HepG2 (cell line): ENCODE data around the gene VCL. TPM values are rescaled to one million over a fixed set of nuclear protein-coding genes. Genes with fewer than 3 reads are reported as not detected.

Source experiments
- MEIS2 ChIP-seq: sonication (generic); formaldehyde crosslinking; IDR thresholded peaks from 2 replicates; pipeline ENCODE4 v1.9.0; 2021; ENCODE audit warnings: mild to moderate bottlenecking, missing genetic modification reagents
- RAD21 ChIP-seq: fragments of 450-650 bp; formaldehyde crosslinking; IDR thresholded peaks from 2 replicates; pipeline ENCODE4 v1.5.0; 2020; ENCODE audit warnings: mild to moderate bottlenecking
- TBL1XR1 ChIP-seq: fragments of 150-350 bp; IDR thresholded peaks from 2 replicates; pipeline ENCODE4 v1.6.1; 2014; ENCODE audit warnings: borderline replicate concordance, low read length; ENCODE audit not compliant: partially characterized antibody
- ZEB1 ChIP-seq: IDR thresholded peaks from 2 replicates; pipeline ENCODE4 v1.6.1; 2012; ENCODE audit warnings: mild to moderate bottlenecking, low read depth, inconsistent platforms; ENCODE audit not compliant: insufficient replicate concordance
- ZMAT3 ChIP-seq: sonication (generic); formaldehyde crosslinking; conservative IDR thresholded peaks from 2 replicates; pipeline ENCODE4 v1.7.0; 2021; ENCODE audit warnings: missing genetic modification reagents
- ZNF121 ChIP-seq: sonication (generic); formaldehyde crosslinking; IDR thresholded peaks from 2 replicates; pipeline ENCODE4 v1.5.0; 2020; ENCODE audit warnings: mild to moderate bottlenecking, missing genetic modification reagents
- ZNF207 ChIP-seq: fragments of 450-650 bp; IDR thresholded peaks from 2 replicates; pipeline ENCODE4 v1.6.1; 2016; ENCODE audit warnings: antibody characterized with exemption, borderline replicate concordance
- ZNF232 ChIP-seq: sonication (generic); formaldehyde crosslinking; IDR thresholded peaks from 2 replicates; pipeline ENCODE4 v1.4.0; 2020; ENCODE audit warnings: missing genetic modification reagents, borderline replicate concordance
- ZNF292 ChIP-seq: sonication (generic); formaldehyde crosslinking; IDR thresholded peaks from 2 replicates; pipeline ENCODE4 v1.8.1; 2022; ENCODE audit warnings: mild to moderate bottlenecking, low read depth, missing genetic modification reagents, borderline replicate concordance
- ZNF333 ChIP-seq: sonication (generic); formaldehyde crosslinking; IDR thresholded peaks from 2 replicates; pipeline ENCODE4 v1.4.0; 2020; ENCODE audit warnings: mild to moderate bottlenecking, missing genetic modification reagents, borderline replicate concordance
- ZNF446 ChIP-seq: sonication (generic); formaldehyde crosslinking; IDR thresholded peaks from 2 replicates; pipeline ENCODE4 v1.5.0; 2020; ENCODE audit warnings: mild to moderate bottlenecking, missing genetic modification reagents
- ZNF644 ChIP-seq: IDR thresholded peaks from 2 replicates; pipeline ENCODE4 v1.6.1; 2016; ENCODE audit warnings: low read depth
- ZNF674 ChIP-seq: sonication (generic); formaldehyde crosslinking; IDR thresholded peaks from 2 replicates; pipeline ENCODE4 v1.5.0; 2020; ENCODE audit warnings: low read depth, mild to moderate bottlenecking, missing genetic modification reagents
- ZNF816 ChIP-seq: sonication (generic); formaldehyde crosslinking; IDR thresholded peaks from 2 replicates; pipeline ENCODE4 v1.8.0; 2022; ENCODE audit warnings: missing genetic modification reagents, mild to moderate bottlenecking, borderline replicate concordance
- polyA plus RNA-seq, 8 experiments: library from polyadenylated mRNA; depleted of rRNA in 3 of 8; stranded (reverse) in 7 of 8; unstranded in 1 of 8; fragments of >200 nt; fragmentation: Illumina TruSeq in 4 of 8; extraction: Trizol in 4 of 8; gene quantifications; 2 replicates each; pipeline versions ENCODE4 v1.2.1 to v1.2.3, GENCODE V29; 2011 to 2016; ENCODE audit warnings: low read depth in 4 of 8, missing spikeins in 1 of 8, mixed read lengths in 1 of 8; ENCODE audit not compliant: insufficient read depth in 1 of 8
- total RNA-seq, 5 experiments: library from RNA; depleted of rRNA; stranded (reverse); fragments of >200 nt; fragmentation: Illumina TruSeq; extraction: Trizol; gene quantifications; 2 replicates each; pipeline ENCODE4 v1.2.3, GENCODE V29; 2016; ENCODE audit warnings: low read depth in 1 of 5
- TF ChIP-seq, protein P1 (sequence below), 2 experiments: fragments of 450-650 bp in 1 of 2; sonication (generic) in 1 of 2; formaldehyde crosslinking in 1 of 2; IDR thresholded peaks; 2 replicates each; pipeline versions ENCODE4 v1.6.1 to v1.8.0; 2016 to 2022; ENCODE audit warnings: antibody characterized with exemption in 1 of 2, mild to moderate bottlenecking in 1 of 2, missing genetic modification reagents in 1 of 2
- TF ChIP-seq, protein P2 (sequence below): sonication (generic); formaldehyde crosslinking; conservative IDR thresholded peaks from 2 replicates; pipeline ENCODE4 v1.4.0; 2020; ENCODE audit warnings: missing genetic modification reagents
- TF ChIP-seq, protein P3 (sequence below): sonication (generic); formaldehyde crosslinking; IDR thresholded peaks from 2 replicates; pipeline ENCODE4 v1.5.0; 2020; ENCODE audit warnings: missing genetic modification reagents

VCL gene
- total and polyA plus RNA-seq, 2 of the 13 experiments (the other 11 are each of a cell fraction or from before 2014, with no cell fraction given) = 17.3 to 26.9 TPM

DNA sequence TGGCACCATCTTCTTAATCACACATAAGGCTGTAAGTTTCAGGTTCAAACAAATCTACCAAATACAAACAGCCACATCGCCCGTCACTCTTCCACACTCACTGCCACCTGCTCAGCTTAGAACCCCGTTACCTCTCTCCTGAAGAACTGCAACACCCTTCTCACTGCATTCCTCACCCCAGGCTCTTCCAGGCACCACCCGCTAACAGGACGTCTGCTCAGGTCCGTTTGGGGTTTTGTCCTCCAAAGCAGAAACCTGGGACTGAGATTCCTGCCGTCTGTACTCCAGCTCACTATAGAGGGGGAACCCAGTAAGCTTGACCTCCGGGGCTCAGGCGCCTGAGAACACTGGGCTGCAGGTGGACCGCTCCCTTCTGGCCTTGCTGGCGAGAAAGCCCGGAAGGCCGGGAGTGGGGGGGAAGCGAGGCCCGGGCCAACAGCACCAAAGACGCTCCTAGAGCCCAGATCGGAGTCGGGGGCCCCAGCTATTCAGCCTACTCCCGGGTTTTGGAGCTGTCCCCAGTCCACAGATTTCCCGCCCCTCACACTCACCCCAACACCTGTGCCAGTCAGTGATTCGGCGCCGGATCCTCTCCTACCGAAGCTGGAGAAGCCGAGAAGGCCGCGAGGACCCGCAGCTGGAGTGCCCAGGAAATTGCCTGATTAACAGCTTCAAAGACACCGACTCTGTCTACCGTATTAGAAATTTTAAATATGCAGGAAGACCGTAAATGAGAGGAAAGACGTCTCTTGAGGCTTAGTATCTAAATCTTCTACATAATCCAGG lies 152.5 kb downstream of the VCL start, which contains the start of gene AP3M1 (continued):
- TF ChIP-seq, protein P1, sequence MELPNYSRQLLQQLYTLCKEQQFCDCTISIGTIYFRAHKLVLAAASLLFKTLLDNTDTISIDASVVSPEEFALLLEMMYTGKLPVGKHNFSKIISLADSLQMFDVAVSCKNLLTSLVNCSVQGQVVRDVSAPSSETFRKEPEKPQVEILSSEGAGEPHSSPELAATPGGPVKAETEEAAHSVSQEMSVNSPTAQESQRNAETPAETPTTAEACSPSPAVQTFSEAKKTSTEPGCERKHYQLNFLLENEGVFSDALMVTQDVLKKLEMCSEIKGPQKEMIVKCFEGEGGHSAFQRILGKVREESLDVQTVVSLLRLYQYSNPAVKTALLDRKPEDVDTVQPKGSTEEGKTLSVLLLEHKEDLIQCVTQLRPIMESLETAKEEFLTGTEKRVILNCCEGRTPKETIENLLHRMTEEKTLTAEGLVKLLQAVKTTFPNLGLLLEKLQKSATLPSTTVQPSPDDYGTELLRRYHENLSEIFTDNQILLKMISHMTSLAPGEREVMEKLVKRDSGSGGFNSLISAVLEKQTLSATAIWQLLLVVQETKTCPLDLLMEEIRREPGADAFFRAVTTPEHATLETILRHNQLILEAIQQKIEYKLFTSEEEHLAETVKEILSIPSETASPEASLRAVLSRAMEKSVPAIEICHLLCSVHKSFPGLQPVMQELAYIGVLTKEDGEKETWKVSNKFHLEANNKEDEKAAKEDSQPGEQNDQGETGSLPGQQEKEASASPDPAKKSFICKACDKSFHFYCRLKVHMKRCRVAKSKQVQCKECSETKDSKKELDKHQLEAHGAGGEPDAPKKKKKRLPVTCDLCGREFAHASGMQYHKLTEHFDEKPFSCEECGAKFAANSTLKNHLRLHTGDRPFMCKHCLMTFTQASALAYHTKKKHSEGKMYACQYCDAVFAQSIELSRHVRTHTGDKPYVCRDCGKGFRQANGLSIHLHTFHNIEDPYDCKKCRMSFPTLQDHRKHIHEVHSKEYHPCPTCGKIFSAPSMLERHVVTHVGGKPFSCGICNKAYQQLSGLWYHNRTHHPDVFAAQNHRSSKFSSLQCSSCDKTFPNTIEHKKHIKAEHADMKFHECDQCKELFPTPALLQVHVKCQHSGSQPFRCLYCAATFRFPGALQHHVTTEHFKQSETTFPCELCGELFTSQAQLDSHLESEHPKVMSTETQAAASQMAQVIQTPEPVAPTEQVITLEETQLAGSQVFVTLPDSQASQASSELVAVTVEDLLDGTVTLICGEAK (IDR thresholded peaks at IDR 0.05) = no peak
- TF ChIP-seq, protein P1 (CRISPR knock-in tag; IDR thresholded peaks at IDR 0.05) = 0 out of 2 replicates have a peak, but pooled peaks have one; percentile 37
- TF ChIP-seq RAD21 (no peak), ZEB1 (peak; percentile 85), ZNF232 (CRISPR knock-in tag) (0 out of 2 replicates have a peak, but pooled peaks have one; percentile 39), ZNF644 (CRISPR knock-in tag) (no peak), ZNF674 (0 out of 2 replicates have a peak, but pooled peaks have one; percentile 31), ZNF121 (CRISPR knock-in tag) (no peak), ZMAT3 (CRISPR knock-in tag) (no peak), ZNF207 (no peak), TBL1XR1 (no peak), ZNF446 (no peak), ZNF292 (peak; percentile 86), MEIS2 (CRISPR knock-in tag) (no peak; the same call in 1 of the 2 replicates), ZNF333 (peak; percentile 58; the same call in 1 of the 2 replicates), ZNF816 (CRISPR knock-in tag) (no peak)
- TF ChIP-seq, protein P2, sequence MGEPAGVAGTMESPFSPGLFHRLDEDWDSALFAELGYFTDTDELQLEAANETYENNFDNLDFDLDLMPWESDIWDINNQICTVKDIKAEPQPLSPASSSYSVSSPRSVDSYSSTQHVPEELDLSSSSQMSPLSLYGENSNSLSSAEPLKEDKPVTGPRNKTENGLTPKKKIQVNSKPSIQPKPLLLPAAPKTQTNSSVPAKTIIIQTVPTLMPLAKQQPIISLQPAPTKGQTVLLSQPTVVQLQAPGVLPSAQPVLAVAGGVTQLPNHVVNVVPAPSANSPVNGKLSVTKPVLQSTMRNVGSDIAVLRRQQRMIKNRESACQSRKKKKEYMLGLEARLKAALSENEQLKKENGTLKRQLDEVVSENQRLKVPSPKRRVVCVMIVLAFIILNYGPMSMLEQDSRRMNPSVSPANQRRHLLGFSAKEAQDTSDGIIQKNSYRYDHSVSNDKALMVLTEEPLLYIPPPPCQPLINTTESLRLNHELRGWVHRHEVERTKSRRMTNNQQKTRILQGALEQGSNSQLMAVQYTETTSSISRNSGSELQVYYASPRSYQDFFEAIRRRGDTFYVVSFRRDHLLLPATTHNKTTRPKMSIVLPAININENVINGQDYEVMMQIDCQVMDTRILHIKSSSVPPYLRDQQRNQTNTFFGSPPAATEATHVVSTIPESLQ (CRISPR knock-in tag) = 0 out of 2 replicates have a peak, but pooled peaks have one; percentile 68
- TF ChIP-seq, protein P3, sequence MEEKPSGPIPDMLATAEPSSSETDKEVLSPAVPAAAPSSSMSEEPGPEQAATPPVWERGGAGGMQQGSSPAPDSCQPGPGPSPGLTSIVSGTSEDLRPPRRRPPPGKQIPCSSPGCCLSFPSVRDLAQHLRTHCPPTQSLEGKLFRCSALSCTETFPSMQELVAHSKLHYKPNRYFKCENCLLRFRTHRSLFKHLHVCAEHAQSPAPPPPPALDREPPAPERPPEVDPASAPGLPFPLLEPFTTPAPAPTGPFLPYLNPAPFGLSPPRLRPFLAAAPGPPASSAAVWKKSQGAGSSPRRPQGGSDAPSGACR (CRISPR knock-in tag) = peak; percentile 67; the same call in 1 of the 2 replicates
